Measurements from ENCODE around the gene DOCK1. TPM values are rescaled to one million over a fixed set of nuclear protein-coding genes. Genes with fewer than 3 reads are reported as not detected.

DOCK1 gene
- total RNA-seq, 4 donors from 2014 or later: 50.8 to 59.0 (median 53.6) TPM

DNA sequence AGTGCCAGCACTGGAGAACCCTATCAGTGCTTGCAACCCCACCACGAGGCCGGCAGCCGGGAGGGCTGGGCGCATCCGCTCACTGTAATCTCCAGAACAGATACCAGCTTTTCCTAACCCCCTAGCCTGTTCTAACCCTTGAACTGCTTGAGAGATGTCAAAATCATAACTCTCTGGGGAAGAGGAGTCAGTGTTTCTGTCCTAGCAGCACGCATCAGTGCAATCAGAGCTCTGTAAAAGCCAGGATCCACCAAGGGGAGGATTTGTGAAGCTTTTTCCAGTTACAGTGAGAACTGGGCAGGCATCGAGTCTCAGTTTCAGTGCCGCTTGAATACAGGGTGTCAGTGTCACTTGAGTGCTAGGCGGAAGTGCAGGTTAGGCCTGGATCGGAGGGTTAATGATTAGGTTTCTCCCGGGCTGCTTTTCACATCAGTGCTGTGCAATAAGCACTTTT is 395.7 kb downstream of the DOCK1 start:
- Histone ChIP-seq H3K36me3 (no peaks in the 10 kb centered on the region), H3K9me3 (no peaks in the 10 kb centered on the region), H3K4me3 (no peak overlapping the region), H3K27ac (no peak overlapping the region), H3K27me3 (no peaks in the 10 kb centered on the region), H3K4me1 (no peaks in the 10 kb centered on the region)
- WGBS, 2 donors (ENCODE audit: low coverage in 1 of 2): 88 to 100% methylated on average over 5 to 6 of the region's 11 CpGs
- ATAC-seq: no peak
- no peak for TF ChIP-seq EP300 (IDR thresholded peaks at IDR 0.05)
- TF ChIP-seq, protein P1, sequence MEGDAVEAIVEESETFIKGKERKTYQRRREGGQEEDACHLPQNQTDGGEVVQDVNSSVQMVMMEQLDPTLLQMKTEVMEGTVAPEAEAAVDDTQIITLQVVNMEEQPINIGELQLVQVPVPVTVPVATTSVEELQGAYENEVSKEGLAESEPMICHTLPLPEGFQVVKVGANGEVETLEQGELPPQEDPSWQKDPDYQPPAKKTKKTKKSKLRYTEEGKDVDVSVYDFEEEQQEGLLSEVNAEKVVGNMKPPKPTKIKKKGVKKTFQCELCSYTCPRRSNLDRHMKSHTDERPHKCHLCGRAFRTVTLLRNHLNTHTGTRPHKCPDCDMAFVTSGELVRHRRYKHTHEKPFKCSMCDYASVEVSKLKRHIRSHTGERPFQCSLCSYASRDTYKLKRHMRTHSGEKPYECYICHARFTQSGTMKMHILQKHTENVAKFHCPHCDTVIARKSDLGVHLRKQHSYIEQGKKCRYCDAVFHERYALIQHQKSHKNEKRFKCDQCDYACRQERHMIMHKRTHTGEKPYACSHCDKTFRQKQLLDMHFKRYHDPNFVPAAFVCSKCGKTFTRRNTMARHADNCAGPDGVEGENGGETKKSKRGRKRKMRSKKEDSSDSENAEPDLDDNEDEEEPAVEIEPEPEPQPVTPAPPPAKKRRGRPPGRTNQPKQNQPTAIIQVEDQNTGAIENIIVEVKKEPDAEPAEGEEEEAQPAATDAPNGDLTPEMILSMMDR (IDR thresholded peaks at IDR 0.05): no peak
- TF ChIP-seq POLR2A (IDR thresholded peaks at IDR 0.05): no peak
- TF ChIP-seq POLR2AphosphoS5 (IDR thresholded peaks at IDR 0.05): no peak

DNA sequence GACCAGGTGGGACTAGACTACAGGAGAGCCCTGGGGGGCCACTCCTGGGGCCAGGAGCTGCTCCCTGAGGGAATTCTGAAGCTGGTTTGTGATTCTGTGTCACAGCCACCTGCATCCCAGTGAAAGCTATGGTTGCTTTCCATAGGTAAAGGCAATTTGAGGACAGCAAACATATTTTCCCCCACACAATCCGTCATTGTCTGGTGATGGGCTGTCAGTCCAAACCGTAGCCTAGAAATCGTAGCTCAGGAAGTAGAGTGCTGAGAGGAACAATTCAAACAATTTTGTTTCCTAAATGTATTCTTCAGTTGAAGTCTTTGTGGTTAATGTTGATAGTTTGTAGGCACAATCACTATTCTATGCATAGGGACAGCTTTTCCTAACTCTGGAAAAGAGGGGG is 397.1 kb downstream of the DOCK1 start:
- no peaks in the 10 kb centered on the region for H3K4me1 ChIP-seq
- no peak overlapping the region for H3K27ac ChIP-seq
- H3K9me3 ChIP-seq: no peaks in the 10 kb centered on the region
- TF ChIP-seq POLR2AphosphoS5 (IDR thresholded peaks at IDR 0.05) (no peak), EP300 (IDR thresholded peaks at IDR 0.05) (no peak), POLR2A (IDR thresholded peaks at IDR 0.05) (no peak)
- TF ChIP-seq, protein P1 (IDR thresholded peaks at IDR 0.05): no peak
- H3K4me3 ChIP-seq: no peak overlapping the region
- H3K36me3 ChIP-seq: no peaks in the 10 kb centered on the region
- ATAC-seq: no peak
- WGBS, 2 donors (ENCODE audit: low coverage in 1 of 2): 70 to 71% methylated on average over 3 of the region's 3 CpGs
- H3K27me3 ChIP-seq: no peaks in the 10 kb centered on the region

DNA sequence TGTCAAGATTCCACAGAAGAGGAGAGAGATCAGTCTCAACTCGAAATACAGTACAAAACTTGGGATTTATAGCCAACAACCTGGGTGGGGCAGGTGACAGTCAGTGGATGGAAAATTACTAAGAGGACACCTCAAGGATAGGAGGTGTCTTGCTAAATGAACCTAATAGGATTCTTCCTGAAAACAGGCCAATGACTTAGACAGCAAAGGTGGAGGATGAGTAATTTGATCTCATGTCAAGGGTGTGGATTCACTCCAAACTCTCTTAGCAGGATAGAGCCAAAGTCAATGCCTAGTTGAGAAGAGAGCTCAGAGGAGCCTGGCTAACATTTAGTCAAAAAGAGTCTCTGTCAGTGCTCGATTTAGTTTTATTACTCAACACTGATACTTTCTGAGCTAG is 397.9 kb downstream of the DOCK1 start:
- TF ChIP-seq POLR2AphosphoS5 (IDR thresholded peaks at IDR 0.05): no peak
- no peak for TF ChIP-seq POLR2A (IDR thresholded peaks at IDR 0.05)
- TF ChIP-seq EP300 (IDR thresholded peaks at IDR 0.05): no peak
- TF ChIP-seq, protein P1 (IDR thresholded peaks at IDR 0.05): no peak
- no peak overlapping the region for H3K4me3 ChIP-seq
- H3K36me3 ChIP-seq: no peaks in the 10 kb centered on the region
- H3K4me1 ChIP-seq: no peaks in the 10 kb centered on the region
- no peak overlapping the region for H3K27ac ChIP-seq
- H3K9me3 ChIP-seq: no peaks in the 10 kb centered on the region
- no peaks in the 10 kb centered on the region for H3K27me3 ChIP-seq
- ATAC-seq: no peak
- WGBS, 2 donors (ENCODE audit: low coverage in 1 of 2): 73 to 89% methylated on average over 2 of the region's 2 CpGs

DNA sequence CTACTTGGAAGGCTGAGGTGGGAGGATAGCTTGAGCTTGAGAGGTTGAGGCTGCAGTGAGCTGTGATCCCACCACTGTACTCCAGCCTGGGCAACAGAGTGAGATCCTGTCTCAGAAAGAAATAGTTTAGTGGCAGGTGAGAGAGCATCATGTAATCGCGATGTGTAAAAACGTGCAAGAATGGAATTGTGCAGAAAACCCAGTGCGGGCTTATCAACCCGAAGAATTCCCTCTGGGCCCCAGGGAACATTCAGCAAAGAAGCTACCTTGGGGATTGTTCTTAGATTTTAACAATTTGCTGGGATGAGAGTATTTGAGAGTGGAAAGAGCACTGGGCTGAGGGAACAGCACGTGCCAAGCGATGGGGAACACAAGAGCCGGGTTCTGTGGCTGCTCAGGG is 398.5 kb downstream of the DOCK1 start:
- no peaks in the 10 kb centered on the region for H3K27me3 ChIP-seq
- H3K4me3 ChIP-seq: no peak overlapping the region
- no peaks in the 10 kb centered on the region for H3K36me3 ChIP-seq
- TF ChIP-seq POLR2AphosphoS5 (IDR thresholded peaks at IDR 0.05) (no peak), EP300 (IDR thresholded peaks at IDR 0.05) (no peak), POLR2A (IDR thresholded peaks at IDR 0.05) (no peak)
- TF ChIP-seq, protein P1 (IDR thresholded peaks at IDR 0.05): no peak
- H3K9me3 ChIP-seq: no peaks in the 10 kb centered on the region
- ATAC-seq: no peak
- no peaks in the 10 kb centered on the region for H3K4me1 ChIP-seq
- 91 to 95% methylated on average over 7 of the region's 8 CpGs for WGBS, 2 donors (ENCODE audit: low coverage in 1 of 2)
- H3K27ac ChIP-seq: no peak overlapping the region

DNA sequence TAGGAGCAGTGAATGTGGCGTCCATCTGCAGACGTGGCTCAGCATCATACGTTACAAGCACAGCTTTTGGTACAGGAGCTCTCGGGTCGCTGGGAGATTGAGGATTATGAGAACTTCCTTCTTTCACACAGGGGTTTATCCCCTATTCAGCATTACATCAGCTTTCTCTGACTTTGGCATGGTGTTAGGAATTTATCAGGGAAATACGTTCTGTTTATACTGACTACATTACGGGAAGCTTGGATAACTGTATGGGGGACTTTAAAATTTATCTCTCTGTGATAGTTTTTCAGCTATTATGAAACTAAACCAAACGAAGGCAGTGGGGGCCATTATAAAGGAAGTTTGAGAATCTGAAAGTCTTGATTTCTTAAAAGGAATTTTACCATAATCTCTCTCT is 401.3 kb downstream of the DOCK1 start:
- H3K4me1 ChIP-seq: no peaks in the 10 kb centered on the region
- 71 to 73% methylated on average over 5 of the region's 8 CpGs for WGBS, 2 donors (ENCODE audit: low coverage in 1 of 2)
- no peak overlapping the region for H3K27ac ChIP-seq
- no peak for TF ChIP-seq POLR2A (IDR thresholded peaks at IDR 0.05)
- no peak for TF ChIP-seq EP300 (IDR thresholded peaks at IDR 0.05)
- TF ChIP-seq, protein P1 (IDR thresholded peaks at IDR 0.05): no peak
- TF ChIP-seq POLR2AphosphoS5 (IDR thresholded peaks at IDR 0.05): no peak
- no peaks in the 10 kb centered on the region for H3K9me3 ChIP-seq
- H3K36me3 ChIP-seq: no peaks in the 10 kb centered on the region
- H3K4me3 ChIP-seq: no peak overlapping the region
- ATAC-seq: no peak
- no peaks in the 10 kb centered on the region for H3K27me3 ChIP-seq
